Measurements from ENCODE around the gene MDFI.
A peak's percentile ranks its signal among the peaks of the same experiment; 100 is the strongest.

Gene MDFI

DNA sequence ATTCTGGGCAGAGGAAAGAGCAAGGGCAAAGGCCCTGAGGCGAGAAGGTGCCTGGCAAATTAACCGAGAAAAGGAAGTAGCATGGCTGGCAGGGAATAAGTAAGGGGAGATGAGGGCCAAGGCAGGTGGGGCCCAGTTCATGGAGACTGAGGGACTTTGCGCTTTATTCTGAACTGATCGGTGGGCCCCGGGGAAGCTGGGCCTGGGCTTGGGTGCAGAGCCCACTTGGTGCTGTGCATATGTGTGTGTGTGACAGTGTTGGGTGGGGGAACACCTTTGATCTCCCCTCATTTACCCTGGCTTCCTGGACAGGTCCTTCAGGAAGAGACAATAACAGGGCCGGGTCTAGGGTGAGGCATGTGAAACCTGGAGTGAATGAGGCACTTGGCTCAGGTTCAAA is 2.9 kb upstream of the MDFI start:
- TF ChIP-seq CTCF (conservative IDR thresholded peaks at IDR 0.05), result no peak
- H3K27ac ChIP-seq, result no peak overlapping the region

- peak overlapping the region; percentile 64 for H3K27ac ChIP-seq
- TF ChIP-seq CTCF (conservative IDR thresholded peaks at IDR 0.05), result no peak
These were observed 1.5 kb upstream of the MDFI start for GRCh38 chr6:41636833-41637193.

- no peak for TF ChIP-seq CTCF (conservative IDR thresholded peaks at IDR 0.05)
- H3K27ac ChIP-seq, result peak overlapping the region; percentile 64; the same call in 1 of the 2 replicates
These were observed 870 bp upstream of the MDFI start for GRCh38 chr6:41637194-41638001.

GRCh38 chr6:41638935-41639808 is 904 bp downstream of the MDFI start:
- no peak overlapping the region for H3K27ac ChIP-seq
- no peak for TF ChIP-seq CTCF (conservative IDR thresholded peaks at IDR 0.05)

- H3K27ac ChIP-seq, result no peak overlapping the region
- TF ChIP-seq CTCF (conservative IDR thresholded peaks at IDR 0.05), result no peak
These were observed 1.6 kb downstream of the MDFI start for GRCh38 chr6:41639809-41640371.

DNA sequence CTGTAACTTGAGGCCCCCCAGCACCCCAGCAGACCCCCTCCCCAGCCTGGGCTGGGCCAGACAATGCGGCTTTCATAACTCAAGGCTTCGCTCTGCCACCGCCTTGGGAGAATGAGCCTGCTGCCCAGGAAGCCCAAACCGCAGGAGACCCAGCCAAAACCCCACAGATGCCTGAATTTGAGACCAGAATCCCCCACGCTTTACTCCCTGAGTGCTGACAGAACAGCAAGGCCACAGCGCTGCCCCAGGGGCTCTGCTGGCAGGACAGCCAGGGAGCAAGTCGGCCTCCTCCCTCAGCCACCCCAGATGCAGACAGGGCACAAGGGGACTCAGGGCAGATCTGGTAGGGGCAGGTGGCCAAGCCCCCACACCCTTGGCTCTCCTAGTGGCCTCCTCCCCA is 2.2 kb downstream of the MDFI start:
- H3K27ac ChIP-seq, result no peak overlapping the region
- TF ChIP-seq CTCF (conservative IDR thresholded peaks at IDR 0.05), result no peak

GRCh38 chr6:41641352-41641925 is 3.2 kb downstream of the MDFI start:
- H3K27ac ChIP-seq, result no peak overlapping the region
- TF ChIP-seq CTCF (conservative IDR thresholded peaks at IDR 0.05), result no peak
